GM12874 (cell line): Measurements from ENCODE around the gene GRM4.

ENCODE experiments used
- TF ChIP-seq, protein P1 (sequence below): IDR thresholded peaks from 2 replicates; pipeline ENCODE4 v1.5.1; 2011; ENCODE audit warnings: low read depth, mild to moderate bottlenecking, control low read depth, low read length, moderate library complexity; ENCODE audit not compliant: insufficient read depth

The GRM4 gene

DNA sequence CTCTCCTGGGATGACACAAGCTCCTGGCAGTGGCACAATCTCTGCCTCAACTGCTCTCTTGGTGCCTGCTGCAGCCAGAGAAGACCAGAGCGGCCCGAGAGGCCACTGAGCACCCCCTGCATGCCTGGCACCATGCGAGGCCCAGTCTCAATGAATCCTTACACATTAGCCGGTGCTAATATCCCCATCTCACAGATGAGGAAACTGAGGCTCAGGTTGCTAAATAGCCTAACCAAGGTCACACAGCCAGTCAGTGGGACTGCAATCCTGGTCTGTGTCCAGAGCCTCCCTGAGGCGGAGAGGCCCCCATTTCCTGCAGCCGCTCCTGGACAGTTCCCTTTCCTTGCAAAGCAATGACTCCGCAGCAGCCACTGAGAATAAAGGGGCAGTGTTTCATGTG lies 81.2 kb downstream of the GRM4 start:
- TF ChIP-seq, protein P1, sequence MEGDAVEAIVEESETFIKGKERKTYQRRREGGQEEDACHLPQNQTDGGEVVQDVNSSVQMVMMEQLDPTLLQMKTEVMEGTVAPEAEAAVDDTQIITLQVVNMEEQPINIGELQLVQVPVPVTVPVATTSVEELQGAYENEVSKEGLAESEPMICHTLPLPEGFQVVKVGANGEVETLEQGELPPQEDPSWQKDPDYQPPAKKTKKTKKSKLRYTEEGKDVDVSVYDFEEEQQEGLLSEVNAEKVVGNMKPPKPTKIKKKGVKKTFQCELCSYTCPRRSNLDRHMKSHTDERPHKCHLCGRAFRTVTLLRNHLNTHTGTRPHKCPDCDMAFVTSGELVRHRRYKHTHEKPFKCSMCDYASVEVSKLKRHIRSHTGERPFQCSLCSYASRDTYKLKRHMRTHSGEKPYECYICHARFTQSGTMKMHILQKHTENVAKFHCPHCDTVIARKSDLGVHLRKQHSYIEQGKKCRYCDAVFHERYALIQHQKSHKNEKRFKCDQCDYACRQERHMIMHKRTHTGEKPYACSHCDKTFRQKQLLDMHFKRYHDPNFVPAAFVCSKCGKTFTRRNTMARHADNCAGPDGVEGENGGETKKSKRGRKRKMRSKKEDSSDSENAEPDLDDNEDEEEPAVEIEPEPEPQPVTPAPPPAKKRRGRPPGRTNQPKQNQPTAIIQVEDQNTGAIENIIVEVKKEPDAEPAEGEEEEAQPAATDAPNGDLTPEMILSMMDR = no peak

DNA sequence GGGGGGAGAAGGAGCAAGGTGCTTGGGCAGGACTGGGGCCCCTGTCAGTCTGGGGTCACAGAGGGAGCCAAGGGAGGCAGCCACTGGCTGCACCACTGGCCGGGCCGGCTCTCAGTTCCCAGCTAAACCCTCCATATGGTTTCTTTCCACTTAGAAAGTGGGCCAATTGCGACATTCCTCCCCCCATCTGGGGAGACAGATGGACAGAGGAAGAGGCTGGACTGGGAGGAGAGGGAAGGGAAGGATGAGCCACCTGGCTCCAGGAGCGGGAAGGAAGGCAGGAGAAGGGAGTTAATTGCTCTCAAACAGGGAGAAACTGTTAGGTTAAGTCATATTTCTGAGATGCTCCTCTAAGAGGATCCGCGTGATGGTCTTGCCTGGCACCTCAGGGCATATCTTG lies 82.2 kb downstream of the GRM4 start:
- TF ChIP-seq, protein P1 = no peak

DNA sequence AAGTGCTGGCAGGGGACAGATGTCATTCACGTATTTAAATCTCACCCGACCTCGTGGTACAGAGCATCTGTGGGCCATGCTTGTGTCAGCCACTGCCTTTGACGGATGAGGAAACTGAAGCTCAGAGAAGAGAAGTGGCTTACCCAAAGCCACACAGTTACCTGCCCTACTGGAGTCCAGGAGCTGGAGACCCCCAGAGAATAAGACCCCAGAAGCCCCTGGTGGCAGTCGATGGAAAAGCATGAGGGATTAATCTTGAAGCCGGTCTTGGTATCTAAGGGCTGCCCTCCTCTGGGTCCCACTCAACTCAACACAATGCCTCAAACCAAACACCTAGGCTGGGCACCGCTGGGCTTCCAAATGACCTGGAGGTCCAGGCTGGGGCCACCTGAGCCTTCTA lies 83.1 kb downstream of the GRM4 start:
- TF ChIP-seq, protein P1 = 0 out of 2 replicates have a peak, but pooled peaks have one; percentile 11

DNA sequence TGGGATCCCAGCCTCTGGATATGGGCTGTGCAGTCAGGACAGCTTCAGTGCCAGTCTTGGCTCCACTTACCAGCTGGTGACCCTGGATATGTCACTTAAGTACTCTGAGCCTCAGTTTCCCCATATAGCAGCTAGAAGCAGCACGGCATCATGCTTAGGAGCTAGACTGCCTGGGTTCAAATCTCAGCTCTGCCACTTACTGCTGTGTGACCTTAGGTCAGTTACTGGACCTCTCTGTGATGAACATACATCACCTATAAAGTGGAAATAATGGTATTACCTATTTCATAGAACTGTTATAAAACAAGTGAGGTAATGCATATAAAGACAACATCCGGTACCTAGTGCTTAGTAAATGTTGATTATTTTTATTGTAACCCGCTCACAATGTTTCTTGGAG lies 83.7 kb downstream of the GRM4 start:
- TF ChIP-seq, protein P1 = no peak

DNA sequence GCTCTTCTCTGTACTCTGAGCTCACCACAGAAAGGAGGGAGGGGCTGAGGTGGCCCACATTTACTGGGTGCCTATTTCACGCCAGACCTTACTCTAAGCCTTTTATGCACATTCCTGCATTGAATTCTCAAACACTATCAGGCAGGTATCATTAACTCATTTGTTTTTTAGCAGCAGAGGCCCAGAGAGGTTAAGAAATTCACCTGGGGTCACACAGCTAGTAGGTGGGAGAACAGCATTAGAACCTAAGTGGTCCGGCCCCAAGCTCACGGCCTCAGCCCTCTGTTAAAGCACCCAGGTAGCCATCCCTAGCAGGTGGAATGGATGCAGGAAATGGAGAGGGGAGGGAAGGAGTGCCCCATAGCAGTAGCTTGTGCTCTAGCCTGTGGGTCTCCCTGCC lies 84.5 kb downstream of the GRM4 start:
- TF ChIP-seq, protein P1 = no peak

DNA sequence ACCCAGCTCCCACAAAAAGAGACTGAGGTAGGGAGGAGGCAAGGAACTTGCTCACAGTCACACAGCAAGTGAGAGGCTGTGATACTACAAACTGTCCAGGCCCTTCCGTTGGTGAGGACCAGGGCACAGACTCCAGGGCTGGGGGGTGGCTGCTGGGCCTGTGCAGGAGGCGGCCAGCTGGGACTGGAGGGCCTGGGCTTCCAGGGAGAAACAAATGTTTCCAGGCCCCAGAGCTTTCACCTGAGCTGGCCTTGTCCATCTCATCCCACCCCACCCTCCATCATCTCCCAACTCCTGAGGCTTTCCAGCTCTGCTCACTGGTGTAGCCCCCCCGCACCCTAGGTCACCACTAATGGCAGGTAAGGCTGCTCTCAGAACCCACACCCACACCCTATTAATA lies 86.0 kb downstream of the GRM4 start:
- TF ChIP-seq, protein P1 = no peak

DNA sequence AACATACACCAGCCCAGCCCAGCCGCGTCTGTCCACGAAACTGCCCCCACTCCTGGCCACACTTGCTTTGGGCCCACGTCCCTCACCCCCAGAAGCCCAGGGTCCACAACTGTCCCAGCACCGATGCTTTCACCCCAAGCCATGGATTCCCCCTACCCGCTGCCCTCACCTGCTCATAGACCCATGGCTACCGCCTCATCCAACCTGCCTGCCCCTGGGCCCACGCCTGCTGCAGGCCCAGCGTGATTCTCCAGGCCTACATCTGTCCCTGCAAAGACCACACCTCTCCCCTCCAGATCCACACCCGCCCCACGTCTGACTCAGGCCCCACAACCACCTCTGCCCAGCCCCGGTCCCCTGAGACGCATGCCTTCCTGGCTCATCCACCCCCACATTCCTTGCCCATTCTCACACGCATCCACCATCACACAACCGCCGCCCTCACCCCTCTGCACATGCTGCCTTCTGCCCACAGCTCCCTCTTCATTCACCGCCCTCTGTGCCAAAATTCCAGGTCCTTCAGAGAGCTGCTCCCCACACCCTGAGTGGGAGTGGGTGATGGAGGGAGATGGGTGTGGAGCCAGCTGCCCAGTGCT lies 86.7 kb downstream of the GRM4 start:
- TF ChIP-seq, protein P1 = no peak
